Fibroblast of pulmonary artery (primary cell): ENCODE measurements around the gene VWA8.
"Not testable (repeated sequence)": the region's sequence is repeated elsewhere in the genome, so short reads cannot be mapped to it uniquely, and the experiment has no call there.

Source experiments
- DNase-seq: peaks from one replicate; pipeline ENCODE4 v3.0.0-alpha.2; 2010; ENCODE audit warnings: low read depth
- H3K4me3 ChIP-seq: replicated peaks from 2 replicates; pipeline ENCODE4 v1.5.1; 2011; ENCODE audit warnings: low read depth, mild to moderate bottlenecking, control low read depth, low read length, moderate library complexity
- CTCF ChIP-seq: IDR thresholded peaks from 2 replicates; pipeline ENCODE4 v1.5.1; 2011; ENCODE audit warnings: mild to moderate bottlenecking, control low read depth, low read length, inconsistent platforms; ENCODE audit errors: missing control alignments

Gene VWA8

GRCh38 chr13:41883147-41883546 is 77.8 kb downstream of the VWA8 start:
- no peak for DNase-seq
- H3K4me3 ChIP-seq = no peak overlapping the region
- TF ChIP-seq CTCF = no peak

GRCh38 chr13:41881890-41882289 is 79.0 kb downstream of the VWA8 start:
- H3K4me3 ChIP-seq = not testable (repeated sequence)

GRCh38 chr13:41880966-41881365 is 79.9 kb downstream of the VWA8 start:
- H3K4me3 ChIP-seq = no peak overlapping the region
- no peak for TF ChIP-seq CTCF
- no peak for DNase-seq

More at GRCh38 chr13:41881890-41882289, 79.0 kb downstream of the VWA8 start:
- not testable (repeated sequence) for DNase-seq

- H3K4me3 ChIP-seq = no peak overlapping the region
- no peak for TF ChIP-seq CTCF
- DNase-seq = peak; percentile 66
Measured at GRCh38 chr13:41864658-41865057, 96.3 kb downstream of the VWA8 start.

GRCh38 chr13:41862659-41863058 is 98.2 kb downstream of the VWA8 start:
- not testable (repeated sequence) for H3K4me3 ChIP-seq, DNase-seq

GRCh38 chr13:41859565-41859964 is 101.3 kb downstream of the VWA8 start:
- H3K4me3 ChIP-seq = no peak overlapping the region
- TF ChIP-seq CTCF = no peak
- no peak for DNase-seq

GRCh38 chr13:41858780-41859179 is 102.1 kb downstream of the VWA8 start:
- no peak for DNase-seq
- no peak overlapping the region for H3K4me3 ChIP-seq
- no peak for TF ChIP-seq CTCF

- peak; percentile 17 for DNase-seq
- no peak overlapping the region for H3K4me3 ChIP-seq
- no peak for TF ChIP-seq CTCF
Measured at GRCh38 chr13:41854758-41855157, 106.2 kb downstream of the VWA8 start.
